ENCODE results near the gene CIDEC.
"Not testable (repeated sequence)": the region's sequence is repeated elsewhere in the genome, so short reads cannot be mapped to it uniquely, and the experiment has no call there.

CIDEC gene

GRCh38 chr3:9862391-9863057 is 17.5 kb downstream of the CIDEC start:
- peak; percentile 36 for DNase-seq (ENCODE audit: low read depth)
- H3K4me3 ChIP-seq (replicated peaks; ENCODE audit: low read depth, low read length) = no peak overlapping the region

GRCh38 chr3:9861626-9862130 is 18.4 kb downstream of the CIDEC start:
- no peak for TF ChIP-seq CTCF (IDR thresholded peaks at IDR 0.05; ENCODE audit: low read length, missing control alignments)
- H3K4me3 ChIP-seq (replicated peaks; ENCODE audit: low read depth, low read length) = no peak overlapping the region
- DNase-seq (ENCODE audit: low read depth) = no peak

More at GRCh38 chr3:9862391-9863057, 17.5 kb downstream of the CIDEC start:
- peak; percentile 3 for TF ChIP-seq CTCF (IDR thresholded peaks at IDR 0.05; ENCODE audit: low read length, missing control alignments)

GRCh38 chr3:9861201-9861600 is 18.9 kb downstream of the CIDEC start:
- TF ChIP-seq CTCF (IDR thresholded peaks at IDR 0.05; ENCODE audit: low read length, missing control alignments) = no peak
- no peak for DNase-seq (ENCODE audit: low read depth)

GRCh38 chr3:9859530-9860025 is 20.5 kb downstream of the CIDEC start:
- DNase-seq (ENCODE audit: low read depth) = no peak
- H3K4me3 ChIP-seq (replicated peaks; ENCODE audit: low read depth, low read length) = no peak overlapping the region
- no peak for TF ChIP-seq CTCF (IDR thresholded peaks at IDR 0.05; ENCODE audit: low read length, missing control alignments)

More at GRCh38 chr3:9861201-9861600, 18.9 kb downstream of the CIDEC start:
- H3K4me3 ChIP-seq (replicated peaks; ENCODE audit: low read depth, low read length) = no peak overlapping the region

- TF ChIP-seq CTCF (IDR thresholded peaks at IDR 0.05; ENCODE audit: low read length, missing control alignments) = no peak
- no peak overlapping the region for H3K4me3 ChIP-seq (replicated peaks; ENCODE audit: low read depth, low read length)
- no peak for DNase-seq (ENCODE audit: low read depth)
Measured at GRCh38 chr3:9855594-9855993, 24.5 kb downstream of the CIDEC start.

GRCh38 chr3:9854291-9854940 is 25.6 kb downstream of the CIDEC start:
- not testable (repeated sequence) for H3K4me3 ChIP-seq (replicated peaks; ENCODE audit: low read depth, low read length); DNase-seq (ENCODE audit: low read depth)

GRCh38 chr3:9852528-9852927 is 27.5 kb downstream of the CIDEC start:
- DNase-seq (ENCODE audit: low read depth) = no peak
- no peak for TF ChIP-seq CTCF (IDR thresholded peaks at IDR 0.05; ENCODE audit: low read length, missing control alignments)
- H3K4me3 ChIP-seq (replicated peaks; ENCODE audit: low read depth, low read length) = no peak overlapping the region

- H3K4me3 ChIP-seq (replicated peaks; ENCODE audit: low read depth, low read length) = not testable (repeated sequence)
- peak; percentile 25 for DNase-seq (ENCODE audit: low read depth)
Measured at GRCh38 chr3:9851926-9852325, 28.1 kb downstream of the CIDEC start.

GRCh38 chr3:9851383-9851782 is 28.7 kb downstream of the CIDEC start:
- not testable (repeated sequence) for DNase-seq (ENCODE audit: low read depth); H3K4me3 ChIP-seq (replicated peaks; ENCODE audit: low read depth, low read length)
